GM23248 (cell line): ENCODE data around the gene ZNF334.

Experiments
- EZH2 ChIP-seq: fragments of 200-600 bp; sonication (generic); IDR thresholded peaks from 2 replicates; pipeline ENCODE4 v1.6.1; 2018; ENCODE audit warnings: antibody characterized with exemption, mild to moderate bottlenecking; ENCODE audit not compliant: insufficient read depth, poor library complexity, severe bottlenecking
- EZH2phosphoT487 ChIP-seq: fragments of 200-600 bp; sonication (generic); IDR thresholded peaks from 2 replicates; pipeline ENCODE4 v1.6.1; 2018; ENCODE audit warnings: antibody characterized with exemption, moderate library complexity, mild to moderate bottlenecking, low read depth; ENCODE audit not compliant: insufficient read depth

DNA sequence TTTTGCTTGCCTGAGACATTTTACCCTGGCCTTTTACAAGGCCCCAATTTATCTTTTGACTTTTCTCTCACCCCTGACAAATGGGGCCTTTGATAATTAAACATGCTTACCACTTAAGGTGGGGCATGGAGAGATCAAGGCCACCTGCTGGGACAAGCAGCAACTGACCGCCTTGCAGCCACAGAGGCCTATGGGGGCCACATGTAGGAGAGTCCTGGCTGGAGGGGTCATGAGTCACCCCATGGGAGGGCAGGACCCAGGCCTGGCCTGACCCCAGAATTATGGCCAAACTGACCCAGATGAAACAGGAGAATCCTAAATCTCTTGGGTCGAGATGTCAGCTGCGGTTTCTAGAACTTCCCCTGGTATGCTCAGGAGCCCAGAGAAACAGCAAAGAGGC lies 45.6 kb upstream of the ZNF334 start:
- TF ChIP-seq EZH2 = no peak
- TF ChIP-seq EZH2phosphoT487 = no peak
